ENCODE measurements around the gene HOXA6.

Gene HOXA6

GRCh38 chr7:27148756-27149641 is 1.4 kb upstream of the HOXA6 start:
- DNase-seq, result no peak

- DNase-seq, result no peak
Observed at GRCh38 chr7:27148031-27148755, 619 bp upstream of the HOXA6 start.

GRCh38 chr7:27146491-27147198 is 929 bp downstream of the HOXA6 start:
- no peak for DNase-seq

- no peak for DNase-seq
Observed at GRCh38 chr7:27145914-27146412, 1.6 kb downstream of the HOXA6 start.

- DNase-seq, result no peak
Observed at GRCh38 chr7:27145165-27145913, 2.2 kb downstream of the HOXA6 start.

- no peak for DNase-seq
Observed at GRCh38 chr7:27144781-27145164, 2.8 kb downstream of the HOXA6 start.

GRCh38 chr7:27143950-27144780 is 3.4 kb downstream of the HOXA6 start:
- no peak for DNase-seq

- peak; percentile 100 for DNase-seq
Observed at GRCh38 chr7:27143023-27143949, 4.3 kb downstream of the HOXA6 start, which contains the start of gene HOXA5. TSS of gene HOXA5 (minus strand) at chr7:27143681. CDS start at chr7:27143607, 74 bp downstream.

GRCh38 chr7:27142580-27143022 is 5.0 kb downstream of the HOXA6 start:
- DNase-seq, result peak; percentile 26

GRCh38 chr7:27141923-27142579 is 5.5 kb downstream of the HOXA6 start:
- peak; percentile 56 for DNase-seq

GRCh38 chr7:27141137-27141922 is 6.2 kb downstream of the HOXA6 start:
- no peak for DNase-seq

GRCh38 chr7:27140126-27140857 is 7.3 kb downstream of the HOXA6 start:
- no peak for DNase-seq

- no peak for DNase-seq
Observed at GRCh38 chr7:27139334-27140125, 8.0 kb downstream of the HOXA6 start.

- no peak for DNase-seq
Observed at GRCh38 chr7:27138985-27139333, 8.6 kb downstream of the HOXA6 start.

- DNase-seq, result no peak
Observed at GRCh38 chr7:27138472-27138871, 9.1 kb downstream of the HOXA6 start.

GRCh38 chr7:27137640-27138315 is 9.8 kb downstream of the HOXA6 start:
- DNase-seq, result no peak

GRCh38 chr7:27134392-27134791 is 13.2 kb downstream of the HOXA6 start:
- DNase-seq, result peak; percentile 91

Measured in NCI-H226 (cell line).